ENCODE results near the gene OASL.
"Not testable (repeated sequence)": the region's sequence is repeated elsewhere in the genome, so short reads cannot be mapped to it uniquely, and the experiment has no call there.

Gene OASL

GRCh38 chr12:121072147-121072546 is 33.1 kb upstream of the OASL start:
- Histone ChIP-seq H3K27me3 (ENCODE audit: control insufficient read depth, insufficient read depth, low read length) (no peaks in the 10 kb centered on the region), H3K9me3 (ENCODE audit: control insufficient read depth, insufficient read depth, low read length) (no peaks in the 10 kb centered on the region), H3K9ac (ENCODE audit: low read depth, low read length) (no peak overlapping the region), H3K36me3 (ENCODE audit: control insufficient read depth, insufficient read depth, low read length) (no peaks in the 10 kb centered on the region), H3K4me3 (ENCODE audit: low read depth, low read length) (no peak overlapping the region), H3K4me1 (ENCODE audit: control insufficient read depth, insufficient read depth, low read length) (no peaks in the 10 kb centered on the region)

GRCh38 chr12:121069206-121069605 is 30.2 kb upstream of the OASL start:
- H3K9me3 ChIP-seq (ENCODE audit: control insufficient read depth, insufficient read depth, low read length): no peaks in the 10 kb centered on the region
- H3K4me3 ChIP-seq (ENCODE audit: low read depth, low read length): no peak overlapping the region
- H3K27me3 ChIP-seq (ENCODE audit: control insufficient read depth, insufficient read depth, low read length): no peaks in the 10 kb centered on the region
- H3K36me3 ChIP-seq (ENCODE audit: control insufficient read depth, insufficient read depth, low read length): no peaks in the 10 kb centered on the region
- no peaks in the 10 kb centered on the region for H3K4me1 ChIP-seq (ENCODE audit: control insufficient read depth, insufficient read depth, low read length)
- H3K9ac ChIP-seq (ENCODE audit: low read depth, low read length): no peak overlapping the region

- no peak overlapping the region for H3K9ac ChIP-seq (ENCODE audit: low read depth, low read length)
- no peaks in the 10 kb centered on the region for H3K4me1 ChIP-seq (ENCODE audit: control insufficient read depth, insufficient read depth, low read length)
- no peaks in the 10 kb centered on the region for H3K27me3 ChIP-seq (ENCODE audit: control insufficient read depth, insufficient read depth, low read length)
- H3K9me3 ChIP-seq (ENCODE audit: control insufficient read depth, insufficient read depth, low read length): no peaks in the 10 kb centered on the region
- H3K36me3 ChIP-seq (ENCODE audit: control insufficient read depth, insufficient read depth, low read length): no peaks in the 10 kb centered on the region
- no peak overlapping the region for H3K4me3 ChIP-seq (ENCODE audit: low read depth, low read length)
These were observed 26.3 kb upstream of the OASL start for GRCh38 chr12:121065345-121065744.

GRCh38 chr12:121064586-121064985 is 25.5 kb upstream of the OASL start:
- H3K9ac ChIP-seq (ENCODE audit: low read depth, low read length); H3K36me3 ChIP-seq (ENCODE audit: control insufficient read depth, insufficient read depth, low read length); H3K27me3 ChIP-seq (ENCODE audit: control insufficient read depth, insufficient read depth, low read length); H3K4me3 ChIP-seq (ENCODE audit: low read depth, low read length); H3K4me1 ChIP-seq (ENCODE audit: control insufficient read depth, insufficient read depth, low read length); H3K9me3 ChIP-seq (ENCODE audit: control insufficient read depth, insufficient read depth, low read length): not testable (repeated sequence)

GRCh38 chr12:121064116-121064515 is 25.1 kb upstream of the OASL start:
- Histone ChIP-seq H3K4me1 (ENCODE audit: control insufficient read depth, insufficient read depth, low read length) (no peaks in the 10 kb centered on the region), H3K4me3 (ENCODE audit: low read depth, low read length) (no peak overlapping the region), H3K9ac (ENCODE audit: low read depth, low read length) (no peak overlapping the region), H3K27me3 (ENCODE audit: control insufficient read depth, insufficient read depth, low read length) (no peaks in the 10 kb centered on the region), H3K36me3 (ENCODE audit: control insufficient read depth, insufficient read depth, low read length) (no peaks in the 10 kb centered on the region), H3K9me3 (ENCODE audit: control insufficient read depth, insufficient read depth, low read length) (no peaks in the 10 kb centered on the region)

- Histone ChIP-seq H3K9me3 (ENCODE audit: control insufficient read depth, insufficient read depth, low read length) (no peaks in the 10 kb centered on the region), H3K4me3 (ENCODE audit: low read depth, low read length) (no peak overlapping the region), H3K9ac (ENCODE audit: low read depth, low read length) (no peak overlapping the region), H3K27me3 (ENCODE audit: control insufficient read depth, insufficient read depth, low read length) (no peaks in the 10 kb centered on the region), H3K36me3 (ENCODE audit: control insufficient read depth, insufficient read depth, low read length) (no peaks in the 10 kb centered on the region), H3K4me1 (ENCODE audit: control insufficient read depth, insufficient read depth, low read length) (no peaks in the 10 kb centered on the region)
These were observed 23.5 kb upstream of the OASL start for GRCh38 chr12:121062391-121063045.

- no peaks in the 10 kb centered on the region for H3K4me1 ChIP-seq (ENCODE audit: control insufficient read depth, insufficient read depth, low read length)
These were observed 22.8 kb upstream of the OASL start for GRCh38 chr12:121061831-121062230.

GRCh38 chr12:121060149-121061001 is 21.3 kb upstream of the OASL start:
- Histone ChIP-seq H3K4me1 (ENCODE audit: control insufficient read depth, insufficient read depth, low read length) (no peaks in the 10 kb centered on the region), H3K27me3 (ENCODE audit: control insufficient read depth, insufficient read depth, low read length) (no peaks in the 10 kb centered on the region), H3K36me3 (ENCODE audit: control insufficient read depth, insufficient read depth, low read length) (no peaks in the 10 kb centered on the region), H3K9ac (ENCODE audit: low read depth, low read length) (peak overlapping the region; percentile 4), H3K9me3 (ENCODE audit: control insufficient read depth, insufficient read depth, low read length) (no peaks in the 10 kb centered on the region), H3K4me3 (ENCODE audit: low read depth, low read length) (peak overlapping the region; percentile 28)

More at GRCh38 chr12:121061831-121062230, 22.8 kb upstream of the OASL start:
- H3K9ac ChIP-seq (ENCODE audit: low read depth, low read length): no peak overlapping the region
- H3K36me3 ChIP-seq (ENCODE audit: control insufficient read depth, insufficient read depth, low read length): no peaks in the 10 kb centered on the region
- no peak overlapping the region for H3K4me3 ChIP-seq (ENCODE audit: low read depth, low read length)
- H3K27me3 ChIP-seq (ENCODE audit: control insufficient read depth, insufficient read depth, low read length): no peaks in the 10 kb centered on the region
- no peaks in the 10 kb centered on the region for H3K9me3 ChIP-seq (ENCODE audit: control insufficient read depth, insufficient read depth, low read length)

- Histone ChIP-seq H3K27me3 (ENCODE audit: control insufficient read depth, insufficient read depth, low read length) (no peaks in the 10 kb centered on the region), H3K4me1 (ENCODE audit: control insufficient read depth, insufficient read depth, low read length) (no peaks in the 10 kb centered on the region), H3K4me3 (ENCODE audit: low read depth, low read length) (no peak overlapping the region), H3K9me3 (ENCODE audit: control insufficient read depth, insufficient read depth, low read length) (no peaks in the 10 kb centered on the region), H3K36me3 (ENCODE audit: control insufficient read depth, insufficient read depth, low read length) (no peaks in the 10 kb centered on the region), H3K9ac (ENCODE audit: low read depth, low read length) (no peak overlapping the region)
These were observed 20.2 kb upstream of the OASL start for GRCh38 chr12:121059031-121059898.

GRCh38 chr12:121057794-121058193 is 18.7 kb upstream of the OASL start:
- no peaks in the 10 kb centered on the region for H3K4me1 ChIP-seq (ENCODE audit: control insufficient read depth, insufficient read depth, low read length)
- no peak overlapping the region for H3K4me3 ChIP-seq (ENCODE audit: low read depth, low read length)
- no peaks in the 10 kb centered on the region for H3K9me3 ChIP-seq (ENCODE audit: control insufficient read depth, insufficient read depth, low read length)
- H3K27me3 ChIP-seq (ENCODE audit: control insufficient read depth, insufficient read depth, low read length): no peaks in the 10 kb centered on the region
- no peak overlapping the region for H3K9ac ChIP-seq (ENCODE audit: low read depth, low read length)
- H3K36me3 ChIP-seq (ENCODE audit: control insufficient read depth, insufficient read depth, low read length): no peaks in the 10 kb centered on the region

- Histone ChIP-seq H3K9me3 (ENCODE audit: control insufficient read depth, insufficient read depth, low read length) (no peaks in the 10 kb centered on the region), H3K27me3 (ENCODE audit: control insufficient read depth, insufficient read depth, low read length) (no peaks in the 10 kb centered on the region), H3K9ac (ENCODE audit: low read depth, low read length) (no peak overlapping the region), H3K4me1 (ENCODE audit: control insufficient read depth, insufficient read depth, low read length) (no peaks in the 10 kb centered on the region), H3K4me3 (ENCODE audit: low read depth, low read length) (no peak overlapping the region), H3K36me3 (ENCODE audit: control insufficient read depth, insufficient read depth, low read length) (no peaks in the 10 kb centered on the region)
These were observed 14.7 kb upstream of the OASL start for GRCh38 chr12:121053706-121054105.
